H9 (cell line): ENCODE results near the gene SAP25. TPM values are rescaled to one million over a fixed set of nuclear protein-coding genes. Genes with fewer than 3 reads are reported as not detected.

Experiments
- DNase-seq: peaks from one replicate; pipeline ENCODE4 v3.0.0-alpha.2; 2017
- H2AFZ ChIP-seq: one replicate; pipeline ENCODE4 v1.6.1; 2013; ENCODE audit warnings: mild to moderate bottlenecking, low read length, control low read depth, moderate library complexity
- H2AK5ac ChIP-seq: 2 replicates; pipeline ENCODE4 v1.6.1; 2013; ENCODE audit warnings: low read length, control low read depth, mixed read lengths; ENCODE audit not compliant: insufficient read length
- H2BK120ac ChIP-seq: one replicate; pipeline ENCODE4 v1.6.1; 2013; ENCODE audit warnings: low read depth, mild to moderate bottlenecking, low read length, control low read depth, inconsistent platforms; ENCODE audit not compliant: poor library complexity, severe bottlenecking
- H2BK12ac ChIP-seq: 2 replicates; pipeline ENCODE4 v1.6.1; 2013; ENCODE audit warnings: low read length, control low read depth, mixed read lengths, low read depth; ENCODE audit not compliant: insufficient read length
- H2BK15ac ChIP-seq: 2 replicates; pipeline ENCODE4 v1.6.1; 2013; ENCODE audit warnings: low read depth, low read length, control low read depth
- H2BK20ac ChIP-seq: one replicate; pipeline ENCODE4 v1.6.1; 2013; ENCODE audit warnings: low read depth, mild to moderate bottlenecking, low read length, control low read depth, inconsistent platforms; ENCODE audit not compliant: poor library complexity, severe bottlenecking
- H2BK5ac ChIP-seq: 2 replicates; pipeline ENCODE4 v1.6.1; 2013; ENCODE audit warnings: low read length, control low read depth, mixed read lengths; ENCODE audit not compliant: insufficient read length
- H3K14ac ChIP-seq: 2 replicates; pipeline ENCODE4 v1.6.1; 2013; ENCODE audit warnings: low read length, control low read depth; ENCODE audit not compliant: insufficient read depth
- H3K18ac ChIP-seq: 2 replicates; pipeline ENCODE4 v1.6.1; 2013; ENCODE audit warnings: low read depth, mild to moderate bottlenecking, mixed read lengths, low read length, control low read depth; ENCODE audit not compliant: insufficient read length
- H3K23ac ChIP-seq: 2 replicates; pipeline ENCODE4 v1.6.1; 2013; ENCODE audit warnings: low read length, control low read depth, mixed read lengths, low read depth; ENCODE audit not compliant: insufficient read length
- H3K23me2 ChIP-seq: 2 replicates; pipeline ENCODE4 v1.6.1; 2013; ENCODE audit warnings: low read depth, mild to moderate bottlenecking, mixed read lengths, low read length, control low read depth; ENCODE audit not compliant: insufficient read length, poor library complexity, severe bottlenecking
- H3K27ac ChIP-seq: 2 replicates; pipeline ENCODE4 v1.5.1; 2013; ENCODE audit warnings: low read length, control low read depth, mixed read lengths, low read depth; ENCODE audit not compliant: insufficient read length
- H3K27me3 ChIP-seq: 2 replicates; pipeline ENCODE4 v1.6.1; 2013; ENCODE audit warnings: low read length, control low read depth, inconsistent platforms; ENCODE audit not compliant: insufficient read depth
- H3K4ac ChIP-seq: 2 replicates; pipeline ENCODE4 v1.6.1; 2013; ENCODE audit warnings: low read depth, mild to moderate bottlenecking, control low read depth, inconsistent platforms, low read length, moderate library complexity
- H3K4me1 ChIP-seq: 2 replicates; pipeline ENCODE4 v1.6.1; 2013; ENCODE audit warnings: low read length, control low read depth, inconsistent platforms; ENCODE audit not compliant: insufficient read depth
- H3K4me2 ChIP-seq: 2 replicates; pipeline ENCODE4 v1.6.1; 2013; ENCODE audit warnings: low read length, control low read depth, mixed read lengths; ENCODE audit not compliant: insufficient read length, insufficient read depth
- H3K56ac ChIP-seq: 2 replicates; pipeline ENCODE4 v1.6.1; 2013; ENCODE audit warnings: low read depth, mild to moderate bottlenecking, mixed read lengths, low read length, control low read depth; ENCODE audit not compliant: insufficient read length
- H3K79me1 ChIP-seq: 2 replicates; pipeline ENCODE4 v1.6.1; 2013; ENCODE audit warnings: low read depth, mild to moderate bottlenecking, moderate library complexity, low read length, control low read depth, inconsistent platforms; ENCODE audit not compliant: insufficient read depth, poor library complexity, severe bottlenecking
- H3K79me2 ChIP-seq: 2 replicates; pipeline ENCODE4 v1.6.1; 2013; ENCODE audit warnings: low read length, control low read depth, inconsistent platforms; ENCODE audit not compliant: insufficient read depth
- H3K9ac ChIP-seq: 2 replicates; pipeline ENCODE4 v1.6.1; 2013; ENCODE audit warnings: low read length, control low read depth, mixed read lengths; ENCODE audit not compliant: insufficient read length; ENCODE audit errors: extremely low read depth
- H3K9me3 ChIP-seq: one replicate; pipeline ENCODE4 v1.6.1; 2013; ENCODE audit warnings: low read depth, low read length, inconsistent platforms; ENCODE audit not compliant: control insufficient read depth
- H3T11ph ChIP-seq: one replicate; pipeline ENCODE4 v1.6.1; 2013; ENCODE audit warnings: mild to moderate bottlenecking, low read length, control low read depth, inconsistent platforms
- H4K20me1 ChIP-seq: one replicate; pipeline ENCODE4 v1.6.1; 2013; ENCODE audit not compliant: control insufficient read depth, insufficient read length, insufficient read depth
- H4K5ac ChIP-seq: 2 replicates; pipeline ENCODE4 v1.6.1; 2013; ENCODE audit warnings: low read depth, mild to moderate bottlenecking, mixed read lengths, low read length, control low read depth; ENCODE audit not compliant: insufficient read length
- H4K8ac ChIP-seq: replicated peaks from 2 replicates; pipeline ENCODE4 v1.6.1; 2013; ENCODE audit warnings: low read length, control low read depth, mixed read lengths, low read depth; ENCODE audit not compliant: insufficient read length
- H4K91ac ChIP-seq: 2 replicates; pipeline ENCODE4 v1.6.1; 2013; ENCODE audit warnings: low read depth, mild to moderate bottlenecking, moderate library complexity, mixed read lengths, low read length, control low read depth; ENCODE audit not compliant: insufficient read length
- H3K27ac Mint-ChIP-seq, 3 experiments: 2 replicates in 2 of 3; 3 replicates in 1 of 3; pipeline ENCODE4 v1.8.0; 2020 to 2021; ENCODE audit warnings: mixed read lengths in 3 of 3, mild to moderate bottlenecking in 1 of 3, moderate library complexity in 1 of 3
- H3K27me3 Mint-ChIP-seq: 2 replicates; pipeline ENCODE4 v1.8.0; 2021; ENCODE audit warnings: low read depth, mild to moderate bottlenecking, moderate library complexity, mixed read lengths
- H3K36me3 Mint-ChIP-seq, 3 experiments: 2 replicates in 2 of 3; 3 replicates in 1 of 3; pipeline ENCODE4 v1.8.0; 2020 to 2021; ENCODE audit warnings: low read depth in 3 of 3, mixed read lengths in 3 of 3; ENCODE audit not compliant: insufficient read depth in 1 of 3
- H3K4me1 Mint-ChIP-seq, 2 experiments: 2 replicates each; pipeline ENCODE4 v1.8.0; 2020; ENCODE audit warnings: mixed read lengths in 2 of 2
- H3K4me3 Mint-ChIP-seq, 2 experiments: 2 replicates in 1 of 2; 3 replicates in 1 of 2; pipeline ENCODE4 v1.8.0; 2020 to 2021; ENCODE audit warnings: mild to moderate bottlenecking in 2 of 2, mixed read lengths in 2 of 2, moderate library complexity in 1 of 2
- H3K9me3 Mint-ChIP-seq, 2 experiments: 2 replicates in 1 of 2; 3 replicates in 1 of 2; pipeline ENCODE4 v1.8.0; 2020; ENCODE audit warnings: mild to moderate bottlenecking in 2 of 2, mixed read lengths in 2 of 2, moderate library complexity in 1 of 2
- CTCF ChIP-seq: fragments of 200-600 bp; sonication (generic); conservative IDR thresholded peaks from 3 replicates; pipeline ENCODE4 v1.8.0; 2021; ENCODE audit warnings: antibody characterized with exemption, mild to moderate bottlenecking
- WGBS: extraction: QIAGEN DNeasy Blood & Tissue Kit; methylation state at CpG from one replicate; pipeline ENCODE4 v1.1.7; 2013; ENCODE audit warnings: missing lambda C conversion rate, low lambda C conversion rate, mixed read lengths; ENCODE audit not compliant: insufficient read length; ENCODE audit errors: extremely low coverage; 5-methylcytosine and 5-hydroxymethylcytosine counted together
- total RNA-seq: library from RNA; stranded (reverse); gene quantifications from 2 replicates; pipeline ENCODE4 v1.2.1, GENCODE V29; 2021

SAP25 gene
- total RNA-seq, 1 experiment from 2014 or later: 4.2 TPM

DNA sequence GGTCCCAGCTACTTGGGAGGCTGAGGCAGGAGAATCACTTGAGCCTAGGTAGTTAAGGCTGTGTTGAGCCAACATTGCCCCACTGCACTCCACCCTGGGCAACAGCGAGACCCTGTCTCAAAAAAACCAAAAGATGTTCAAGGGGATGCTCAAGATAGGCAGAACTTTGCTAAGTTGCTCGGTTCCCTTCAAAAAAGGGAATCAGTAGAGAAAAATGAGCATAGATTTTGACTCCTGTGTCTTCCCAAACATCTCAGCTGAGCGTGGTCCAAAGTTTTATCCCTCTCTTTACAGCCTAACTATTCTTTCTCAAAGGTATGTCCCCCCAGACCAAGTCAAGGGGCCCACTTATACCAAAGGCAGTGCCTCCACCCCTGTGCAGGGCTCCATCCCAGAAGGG lies 20.7 kb downstream of the SAP25 start:
- H3K14ac ChIP-seq: no peak overlapping the region
- no peak overlapping the region; a peak in 1 of 7 replicates for H3K27ac Mint-ChIP-seq
- no peak overlapping the region for H3K27ac ChIP-seq
- no peak overlapping the region for H3K4me2 ChIP-seq
- no peak overlapping the region for H4K8ac ChIP-seq
- no peaks in the 10 kb centered on the region for H3K79me1 ChIP-seq
- H2AFZ ChIP-seq: no peak overlapping the region
- H3K23me2 ChIP-seq: no peaks in the 10 kb centered on the region
- H4K20me1 ChIP-seq: no peaks in the 10 kb centered on the region
- H3K36me3 Mint-ChIP-seq: peaks cover 2 to 41% (median 33%) of the 10 kb centered on the region in 3 experiments; a peak in 6 of 7 replicates
- no peak overlapping the region for H2BK20ac ChIP-seq
- H3K9me3 Mint-ChIP-seq: no peaks in the 10 kb centered on the region
- no peak overlapping the region for H3K56ac ChIP-seq
- H3K79me2 ChIP-seq: no peaks in the 10 kb centered on the region
- no peak overlapping the region for H3T11ph ChIP-seq
- no peak overlapping the region for H2BK120ac ChIP-seq
- no peak overlapping the region for H3K4me3 Mint-ChIP-seq
- no CpG with 5 or more reads among the region's 3 CpGs for WGBS
- no peak overlapping the region for H3K18ac ChIP-seq
- no peaks in the 10 kb centered on the region for H3K27me3 ChIP-seq
- no peaks in the 10 kb centered on the region for H3K9me3 ChIP-seq
- H3K23ac ChIP-seq: no peak overlapping the region
- no peak overlapping the region for H2BK5ac ChIP-seq
- H4K91ac ChIP-seq: no peak overlapping the region
- H2BK15ac ChIP-seq: no peak overlapping the region
- H3K4ac ChIP-seq: no peak overlapping the region
- H4K5ac ChIP-seq: no peak overlapping the region
- H3K4me1 ChIP-seq: no peaks in the 10 kb centered on the region
- H3K4me1 Mint-ChIP-seq: no peaks in the 10 kb centered on the region; a peak in 1 of 4 replicates
- no peak for TF ChIP-seq CTCF
- DNase-seq: no peak
- H2AK5ac ChIP-seq: no peak overlapping the region
- no peak overlapping the region for H3K9ac ChIP-seq
- no peak overlapping the region for H2BK12ac ChIP-seq
- H3K27me3 Mint-ChIP-seq: no peaks in the 10 kb centered on the region
